SK-N-SH (cell line): ENCODE measurements around the gene IGFL1. TPM values are rescaled to one million over a fixed set of nuclear protein-coding genes. Genes with fewer than 3 reads are reported as not detected.
"Not testable (repeated sequence)": the region's sequence is repeated elsewhere in the genome, so short reads cannot be mapped to it uniquely, and the experiment has no call there.

Source experiments
- CTCF ChIA-PET: fragments of 300-600, 350-600 bp; formaldehyde crosslinking; extraction: SDS; loops from one replicate; lab custom pipeline; 2021; lab: Yijun Ruan, JAX
- POLR2A ChIA-PET: fragments of 350-600 bp; sonication (Branson Sonifier 250); formaldehyde crosslinking; extraction: SDS; loops from one replicate; lab custom pipeline; 2020; ENCODE audit warnings: antibody characterized with exemption, inconsistent platforms; lab: Yijun Ruan, JAX
- DNase-seq: peaks from one replicate; pipeline ENCODE4 v3.0.0; 2012
- H2AFZ ChIP-seq: fragments of 200-600 bp; sonication (generic); 2 replicates; pipeline ENCODE4 v1.8.1; 2016; ENCODE audit warnings: antibody characterized with exemption, mild to moderate bottlenecking, low read depth
- H3F3A ChIP-seq: fragments of 200-600 bp; sonication (generic); replicated peaks from 2 replicates; pipeline ENCODE3; 2016; ENCODE audit warnings: antibody characterized with exemption, mild to moderate bottlenecking; ENCODE audit not compliant: insufficient read depth
- H3K27ac ChIP-seq, 2 experiments: fragments of 200-500 bp in 1 of 2; fragments of 200-600 bp in 1 of 2; sonication (Bioruptor generic) in 1 of 2; sonication (generic), shearing (Covaris generic) in 1 of 2; 2 replicates each; pipeline versions ENCODE4 v1.5.1 to v1.6.1; 2014 to 2016; ENCODE audit warnings: low read depth in 2 of 2, inconsistent platforms in 1 of 2, low read length in 1 of 2, mild to moderate bottlenecking in 1 of 2, mixed read lengths in 1 of 2
- H3K27me3 ChIP-seq: fragments of 200-600 bp; sonication (generic), shearing (Covaris generic); 2 replicates; pipeline ENCODE4 v1.6.1; 2016; ENCODE audit warnings: mixed run types; ENCODE audit not compliant: insufficient read depth
- H3K36me3 ChIP-seq, 2 experiments: fragments of 200-500 bp in 1 of 2; fragments of 200-600 bp in 1 of 2; sonication (Bioruptor generic) in 1 of 2; sonication (generic) in 1 of 2; replicated peaks in 1 of 2; 2 replicates each; pipeline versions ENCODE3 to v1.5.1; 2014 to 2016; ENCODE audit warnings: low read length in 1 of 2, mild to moderate bottlenecking in 1 of 2; ENCODE audit not compliant: insufficient read depth in 2 of 2, control insufficient read depth in 1 of 2
- H3K4me1 ChIP-seq, 2 experiments: fragments of 200-500 bp in 1 of 2; fragments of 200-600 bp in 1 of 2; sonication (Bioruptor generic) in 1 of 2; sonication (generic), shearing (Covaris generic) in 1 of 2; 2 replicates each; pipeline versions ENCODE4 v1.5.1 to v1.6.1; 2014 to 2016; ENCODE audit warnings: low read depth in 1 of 2, low read length in 1 of 2, mixed run types in 1 of 2; ENCODE audit not compliant: insufficient read depth in 2 of 2, control insufficient read depth in 1 of 2
- H3K4me2 ChIP-seq: fragments of 200-600 bp; sonication (generic), shearing (Covaris generic); 2 replicates; pipeline ENCODE4 v1.6.1; 2017; ENCODE audit warnings: mixed run types
- H3K4me3 ChIP-seq, 2 experiments: fragments of 200-500 bp in 1 of 2; fragments of 200-600 bp in 1 of 2; sonication (Bioruptor generic) in 1 of 2; sonication (generic), shearing (Covaris generic) in 1 of 2; 2 replicates each; pipeline versions ENCODE4 v1.5.1 to v1.8.1; 2014 to 2016; ENCODE audit warnings: low read depth in 2 of 2, inconsistent platforms in 1 of 2, low read length in 1 of 2, mild to moderate bottlenecking in 1 of 2, mixed read lengths in 1 of 2, moderate library complexity in 1 of 2
- H3K79me2 ChIP-seq: fragments of 200-600 bp; sonication (generic); 2 replicates; pipeline ENCODE4 v1.8.1; 2017; ENCODE audit warnings: mild to moderate bottlenecking; ENCODE audit not compliant: insufficient read depth
- H3K9ac ChIP-seq: fragments of 200-600 bp; sonication (generic); 2 replicates; pipeline ENCODE4 v1.6.1; 2017; ENCODE audit warnings: mixed run types
- H3K9me2 ChIP-seq: fragments of 200-600 bp; sonication (generic); 2 replicates; pipeline ENCODE4 v1.6.1; 2017; ENCODE audit warnings: mixed run types
- H3K9me3 ChIP-seq: fragments of 200-600 bp; sonication (generic); 2 replicates; pipeline ENCODE4 v1.6.1; 2017; ENCODE audit warnings: mixed run types, mild to moderate bottlenecking, moderate library complexity
- H4K20me1 ChIP-seq: fragments of 200-600 bp; sonication (generic); 2 replicates; pipeline ENCODE4 v1.6.1; 2017; ENCODE audit warnings: mild to moderate bottlenecking, mixed run types; ENCODE audit not compliant: insufficient read depth
- ELF1 ChIP-seq: IDR thresholded peaks from 2 replicates; pipeline ENCODE4 v1.4.0; 2012
- NFIC ChIP-seq: IDR thresholded peaks from 2 replicates; pipeline ENCODE4 v1.4.0; 2012; ENCODE audit warnings: borderline replicate concordance
- SIN3A ChIP-seq: IDR thresholded peaks from 2 replicates; pipeline ENCODE4 v1.6.1; 2012; ENCODE audit warnings: low read depth, mild to moderate bottlenecking, low read length, moderate library complexity, borderline replicate concordance
- TCF12 ChIP-seq: IDR thresholded peaks from 2 replicates; pipeline ENCODE4 v1.4.0; 2012
- TEAD4 ChIP-seq: IDR thresholded peaks from 2 replicates; pipeline ENCODE4 v1.4.0; 2012; ENCODE audit warnings: mild to moderate bottlenecking, borderline replicate concordance; ENCODE audit not compliant: insufficient read depth
- WGBS: methylation state at CpG from one replicate; pipeline ENCODE4 v1.1.6; 2017; ENCODE audit warnings: low lambda C conversion rate; 5-methylcytosine and 5-hydroxymethylcytosine counted together
- polyA plus RNA-seq, 3 experiments: library from polyadenylated mRNA; depleted of rRNA; stranded (reverse); fragments of >200 nt; gene quantifications; 2 replicates each; pipeline ENCODE4 v1.2.3, GENCODE V29; 2012
- TF ChIP-seq, protein P1 (sequence below): IDR thresholded peaks from 2 replicates; pipeline ENCODE4 v1.4.0; 2012; ENCODE audit warnings: low read depth, borderline replicate concordance

Gene IGFL1
- polyA plus RNA-seq, 1 of the 3 experiments (the other 2 are of a cell fraction), result not detected

DNA sequence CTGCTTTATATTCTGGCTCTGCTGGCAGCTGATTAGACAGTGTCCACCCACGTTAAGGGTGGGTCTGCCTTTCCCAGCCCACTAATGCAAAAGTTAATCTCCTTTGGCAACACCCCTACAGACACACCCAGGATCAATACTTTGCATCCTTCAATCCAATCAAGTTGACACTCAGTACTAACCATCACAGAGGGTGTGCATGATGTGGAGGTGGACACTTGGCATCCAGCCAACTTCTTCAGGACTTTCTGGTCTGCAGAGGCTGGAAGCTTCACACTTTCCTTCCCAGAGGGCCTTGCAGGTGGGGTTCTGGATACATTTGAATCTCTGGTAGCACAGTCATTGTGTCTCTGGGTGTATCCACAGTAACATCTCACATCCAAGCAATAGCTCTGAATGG, 18.9 kb upstream of the IGFL1 start:
- peak overlapping the region; percentile 53; the same call in 1 of the 2 replicates for H3K4me2 ChIP-seq
- no peaks in the 10 kb centered on the region for H3K9me3 ChIP-seq
- TF ChIP-seq NFIC (peak; percentile 44), SIN3A (no peak)
- ChIA-PET POLR2A (no interaction called here), CTCF (interaction anchor here (2.8 kb wide), 1 partner anchor 54 kb away, joined by 6 read pairs; no protein-coding TSS in a partner anchor)
- no peaks in the 10 kb centered on the region for H3K9me2 ChIP-seq
- peaks cover 10% of the 10 kb centered on the region for H3F3A ChIP-seq
- H3K4me3 ChIP-seq, result no peak overlapping the region
- DNase-seq, result no peak
- H3K36me3 ChIP-seq, result no peaks in the 10 kb centered on the region
- H4K20me1 ChIP-seq, result no peaks in the 10 kb centered on the region
- H3K27me3 ChIP-seq, result peaks cover 13% of the 10 kb centered on the region; the same call in 1 of the 2 replicates
- peaks cover 0 to 13% of the 10 kb centered on the region in 2 experiments; a peak in 1 of 4 replicates for H3K4me1 ChIP-seq
- H3K79me2 ChIP-seq, result no peaks in the 10 kb centered on the region
- 53% methylated on average over 1 of the region's 1 CpG for WGBS
- no peak overlapping the region for H3K27ac ChIP-seq
- H3K9ac ChIP-seq, result no peak overlapping the region
- no peak overlapping the region for H2AFZ ChIP-seq

DNA sequence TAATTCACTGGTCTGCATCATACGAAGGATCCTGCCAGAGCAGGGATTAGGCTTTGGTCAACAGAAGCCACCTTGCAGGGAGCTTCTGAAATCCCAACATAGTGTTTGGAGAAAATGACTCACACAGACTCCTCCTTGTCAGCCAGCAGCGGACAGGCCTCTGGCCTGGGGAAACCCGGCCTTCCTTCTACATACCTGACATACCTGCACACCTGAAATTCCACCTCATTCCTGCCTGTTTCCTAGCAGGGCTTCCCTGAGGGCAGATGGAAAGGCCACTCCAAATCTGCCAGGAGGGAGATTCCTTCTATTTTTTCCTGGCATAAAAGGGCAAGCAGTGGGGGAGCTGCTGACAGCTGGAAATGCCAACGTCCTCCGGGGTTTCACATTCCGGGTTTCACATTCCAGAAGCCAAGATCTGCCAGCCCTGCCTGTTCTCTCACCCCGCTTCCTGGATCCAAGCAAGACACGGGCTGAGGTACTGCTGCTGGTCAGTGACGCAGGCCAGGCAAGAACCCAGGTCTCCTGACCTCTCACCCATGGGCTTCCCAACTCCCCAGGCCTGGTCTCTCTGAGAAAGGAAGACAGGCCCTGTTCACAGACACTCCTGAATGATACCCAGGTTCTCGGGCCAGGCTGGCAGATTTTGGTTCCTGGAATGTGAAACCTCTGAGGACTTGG, 18.2 kb upstream of the IGFL1 start:
- Histone ChIP-seq H3K27ac (no peak overlapping the region), H2AFZ (no peak overlapping the region), H3K4me3 (no peak overlapping the region; a peak in 1 of 4 replicates), H3K9me2 (no peaks in the 10 kb centered on the region), H3K4me2 (peak overlapping the region; percentile 53; the same call in 1 of the 2 replicates), H3K27me3 (peaks cover 13% of the 10 kb centered on the region; the same call in 1 of the 2 replicates), H3K36me3 (no peaks in the 10 kb centered on the region), H3K9me3 (no peaks in the 10 kb centered on the region), H3K9ac (no peak overlapping the region), H3K4me1 (peaks cover 0 to 13% of the 10 kb centered on the region in 2 experiments; a peak in 1 of 4 replicates), H3K79me2 (no peaks in the 10 kb centered on the region), H4K20me1 (no peaks in the 10 kb centered on the region), H3F3A (peaks cover 10% of the 10 kb centered on the region)
- no peak for DNase-seq
- 15% methylated on average over 10 of the region's 10 CpGs for WGBS
- peak; percentile 59; the same call in 1 of the 2 replicates for TF ChIP-seq ELF1
- TF ChIP-seq, protein P1, sequence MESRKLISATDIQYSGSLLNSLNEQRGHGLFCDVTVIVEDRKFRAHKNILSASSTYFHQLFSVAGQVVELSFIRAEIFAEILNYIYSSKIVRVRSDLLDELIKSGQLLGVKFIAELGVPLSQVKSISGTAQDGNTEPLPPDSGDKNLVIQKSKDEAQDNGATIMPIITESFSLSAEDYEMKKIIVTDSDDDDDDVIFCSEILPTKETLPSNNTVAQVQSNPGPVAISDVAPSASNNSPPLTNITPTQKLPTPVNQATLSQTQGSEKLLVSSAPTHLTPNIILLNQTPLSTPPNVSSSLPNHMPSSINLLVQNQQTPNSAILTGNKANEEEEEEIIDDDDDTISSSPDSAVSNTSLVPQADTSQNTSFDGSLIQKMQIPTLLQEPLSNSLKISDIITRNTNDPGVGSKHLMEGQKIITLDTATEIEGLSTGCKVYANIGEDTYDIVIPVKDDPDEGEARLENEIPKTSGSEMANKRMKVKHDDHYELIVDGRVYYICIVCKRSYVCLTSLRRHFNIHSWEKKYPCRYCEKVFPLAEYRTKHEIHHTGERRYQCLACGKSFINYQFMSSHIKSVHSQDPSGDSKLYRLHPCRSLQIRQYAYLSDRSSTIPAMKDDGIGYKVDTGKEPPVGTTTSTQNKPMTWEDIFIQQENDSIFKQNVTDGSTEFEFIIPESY, result no peak
- TF ChIP-seq TEAD4, result peak; percentile 47; the same call in 1 of the 2 replicates
- peak; percentile 44 for TF ChIP-seq TCF12
- ChIA-PET POLR2A (no interaction called here), CTCF (interaction anchor here (2.8 kb wide), 1 partner anchor 54 kb away, joined by 6 read pairs; no protein-coding TSS in a partner anchor)

DNA sequence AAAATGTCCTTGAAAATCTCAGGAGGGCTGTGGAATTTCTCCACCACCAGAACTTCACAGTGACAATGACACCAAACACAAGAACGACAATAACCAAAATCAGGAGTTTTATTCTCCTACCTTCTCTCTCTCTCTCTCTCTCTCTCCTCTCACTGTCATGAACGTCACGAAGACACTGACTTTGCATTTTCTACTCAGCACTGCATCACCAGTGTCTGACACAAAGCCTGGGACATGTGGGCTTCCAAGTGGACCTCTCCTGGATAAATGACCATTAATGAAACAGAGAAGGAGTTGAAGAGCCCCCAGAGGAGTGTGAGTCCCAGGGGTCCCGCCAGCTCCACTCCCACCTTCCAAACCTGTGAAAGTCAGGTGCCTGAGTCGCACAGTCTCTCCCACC, 16.9 kb upstream of the IGFL1 start:
- Histone ChIP-seq H3K4me1 (peaks cover 0 to 13% of the 10 kb centered on the region in 2 experiments; a peak in 1 of 4 replicates), H3K27me3 (peaks cover 13% of the 10 kb centered on the region; the same call in 1 of the 2 replicates), H3F3A (peaks cover 10% of the 10 kb centered on the region)
- POLR2A ChIA-PET, H2AFZ ChIP-seq, H3K27ac ChIP-seq, H4K20me1 ChIP-seq, H3K9me3 ChIP-seq, H3K4me3 ChIP-seq, H3K36me3 ChIP-seq, H3K9ac ChIP-seq, H3K79me2 ChIP-seq, DNase-seq, H3K9me2 ChIP-seq, H3K4me2 ChIP-seq: not testable (repeated sequence)
- CTCF ChIA-PET, result interaction anchor here (1.1 to 2.8 kb wide), 2 partner anchors 52 to 184 kb away, joined by 5 to 6 read pairs; no protein-coding TSS in a partner anchor
- 41% methylated on average over 5 of the region's 5 CpGs for WGBS
